IMR-90 (cell line): Measurements from ENCODE around the gene ATP1B2. TPM values are rescaled to one million over a fixed set of nuclear protein-coding genes. Genes with fewer than 3 reads are reported as not detected.

Experiments used
- ATAC-seq: fragments of 200-7000 bp; cut with Tn5 transposase; 2 replicates; pipeline ENCODE4 v1.9.1; 2020; ENCODE audit warnings: low read depth, mild to moderate bottlenecking, moderate library complexity
- BruUV-seq: library from RNA; stranded (reverse); fragments of 400-500 nt; replicated peaks from 2 replicates; lab custom pipeline; 2021; lab: Mats Ljungman, UMichigan
- CTCF ChIA-PET: fragments of 300-600 bp; formaldehyde crosslinking; extraction: SDS; loops from one replicate; lab custom pipeline; 2021; ENCODE audit warnings: antibody characterized with exemption; lab: Yijun Ruan, JAX
- POLR2A ChIA-PET: fragments of 300-600 bp; sonication (Branson Sonifier 250); formaldehyde crosslinking; loops from one replicate; lab custom pipeline; 2022; ENCODE audit warnings: antibody characterized with exemption; ENCODE audit not compliant: unreplicated experiment; lab: Charles Lee
- DNase-seq: peaks from one replicate; pipeline ENCODE4 v3.0.0; 2013
- H2AFZ ChIP-seq: replicated peaks from 2 replicates; pipeline ENCODE3; 2013; ENCODE audit warnings: low read length, mild to moderate bottlenecking; ENCODE audit not compliant: poor library complexity
- H2AK5ac ChIP-seq: 2 replicates; pipeline ENCODE4 v1.6.1; 2013; ENCODE audit warnings: low read depth, low read length, inconsistent platforms
- H2AK9ac ChIP-seq: replicated peaks from 2 replicates; pipeline ENCODE3; 2013; ENCODE audit warnings: mild to moderate bottlenecking, low read depth, low read length, moderate library complexity; ENCODE audit not compliant: poor library complexity
- H2BK120ac ChIP-seq: 2 replicates; pipeline ENCODE4 v1.6.1; 2013; ENCODE audit warnings: low read depth, low read length, inconsistent platforms
- H2BK15ac ChIP-seq: 3 replicates; pipeline ENCODE4 v1.6.1; 2013; ENCODE audit warnings: low read depth, low read length, inconsistent platforms
- H2BK20ac ChIP-seq: 2 replicates; pipeline ENCODE4 v1.6.1; 2013; ENCODE audit warnings: low read depth, mild to moderate bottlenecking, inconsistent platforms, low read length, moderate library complexity
- H2BK5ac ChIP-seq: 2 replicates; pipeline ENCODE4 v1.6.1; 2013; ENCODE audit warnings: mild to moderate bottlenecking, low read depth, low read length, inconsistent platforms; ENCODE audit not compliant: poor library complexity, severe bottlenecking
- H3K14ac ChIP-seq: replicated peaks from 2 replicates; pipeline ENCODE4 v1.6.1; 2013; ENCODE audit warnings: low read depth, low read length, inconsistent platforms
- H3K18ac ChIP-seq: 2 replicates; pipeline ENCODE4 v1.6.1; 2013; ENCODE audit warnings: low read depth, low read length, control low read depth
- H3K23ac ChIP-seq: 2 replicates; pipeline ENCODE4 v1.6.1; 2013; ENCODE audit warnings: low read depth, low read length, inconsistent platforms
- H3K27ac ChIP-seq: 2 replicates; pipeline ENCODE4 v1.5.1; 2013; ENCODE audit warnings: mild to moderate bottlenecking, control low read depth, low read length; ENCODE audit not compliant: insufficient read depth
- H3K27me3 ChIP-seq: 2 replicates; pipeline ENCODE4 v1.6.1; 2013; ENCODE audit warnings: low read length; ENCODE audit not compliant: control insufficient read depth, insufficient read depth
- H3K36me3 ChIP-seq: 2 replicates; pipeline ENCODE4 v1.6.1; 2013; ENCODE audit warnings: low read length, mixed read lengths; ENCODE audit not compliant: control insufficient read depth, insufficient read depth
- H3K4ac ChIP-seq: 2 replicates; pipeline ENCODE4 v1.6.1; 2013; ENCODE audit warnings: low read depth, low read length, inconsistent platforms
- H3K4me1 ChIP-seq: 2 replicates; pipeline ENCODE4 v1.6.1; 2013; ENCODE audit warnings: low read length, mixed read lengths; ENCODE audit not compliant: control insufficient read depth, insufficient read depth
- H3K4me2 ChIP-seq: 2 replicates; pipeline ENCODE4 v1.6.1; 2013; ENCODE audit warnings: low read depth, mild to moderate bottlenecking, control low read depth, low read length, moderate library complexity
- H3K4me3 ChIP-seq: 2 replicates; pipeline ENCODE4 v1.5.1; 2013; ENCODE audit warnings: low read depth, mild to moderate bottlenecking, control low read depth, low read length, moderate library complexity; ENCODE audit not compliant: insufficient read depth
- H3K56ac ChIP-seq: 2 replicates; pipeline ENCODE4 v1.6.1; 2013; ENCODE audit warnings: low read length, inconsistent platforms; ENCODE audit not compliant: insufficient read depth; ENCODE audit errors: extremely low read depth
- H3K79me1 ChIP-seq, 2 experiments: 2 replicates each; pipeline ENCODE4 v1.6.1; 2013; ENCODE audit warnings: low read length in 2 of 2, inconsistent platforms in 1 of 2, low read depth in 1 of 2
- H3K9ac ChIP-seq: 2 replicates; pipeline ENCODE4 v1.6.1; 2013; ENCODE audit warnings: low read depth, low read length, control low read depth
- H3K9me1 ChIP-seq: 2 replicates; pipeline ENCODE4 v1.6.1; 2013; ENCODE audit warnings: low read length, inconsistent platforms; ENCODE audit not compliant: insufficient read depth
- H3K9me3 ChIP-seq: 2 replicates; pipeline ENCODE4 v1.6.1; 2013; ENCODE audit warnings: low read length; ENCODE audit not compliant: control insufficient read depth, insufficient read depth
- H4K20me1 ChIP-seq: 2 replicates; pipeline ENCODE4 v1.6.1; 2013; ENCODE audit warnings: low read length, inconsistent platforms; ENCODE audit not compliant: insufficient read depth
- H4K5ac ChIP-seq: 2 replicates; pipeline ENCODE4 v1.6.1; 2013; ENCODE audit warnings: mild to moderate bottlenecking, low read depth, low read length, control low read depth
- H4K8ac ChIP-seq, 2 experiments: 2 replicates each; pipeline ENCODE4 v1.6.1; 2013; ENCODE audit warnings: low read depth in 2 of 2, low read length in 2 of 2, control low read depth in 1 of 2, inconsistent platforms in 1 of 2
- H4K91ac ChIP-seq: 2 replicates; pipeline ENCODE4 v1.6.1; 2013; ENCODE audit warnings: low read depth, low read length, inconsistent platforms; ENCODE audit not compliant: insufficient read depth
- BHLHE40 ChIP-seq: fragments of 150-350 bp; IDR thresholded peaks from 2 replicates; pipeline ENCODE4 v1.6.1; 2016; ENCODE audit warnings: mild to moderate bottlenecking, low read depth, low read length
- CEBPB ChIP-seq: IDR thresholded peaks from 2 replicates; pipeline ENCODE4 v1.6.1; 2012; ENCODE audit warnings: low read depth, low read length, improper control_type of control experiment
- CHD1 ChIP-seq: IDR thresholded peaks from 2 replicates; pipeline ENCODE4 v1.6.1; 2012; ENCODE audit warnings: low read depth, low read length, improper control_type of control experiment
- FOS ChIP-seq: fragments of 150-350 bp; IDR thresholded peaks from 2 replicates; pipeline ENCODE4 v1.6.1; 2016; ENCODE audit warnings: low read depth, low read length
- MAFK ChIP-seq: IDR thresholded peaks from 2 replicates; pipeline ENCODE4 v1.6.1; 2012; ENCODE audit warnings: low read depth, low read length, improper control_type of control experiment
- MAZ ChIP-seq: IDR thresholded peaks from 2 replicates; pipeline ENCODE4 v1.6.1; 2012; ENCODE audit warnings: low read depth, mild to moderate bottlenecking, low read length, improper control_type of control experiment, moderate library complexity, borderline replicate concordance
- MXI1 ChIP-seq: IDR thresholded peaks from 2 replicates; pipeline ENCODE4 v1.6.1; 2012; ENCODE audit warnings: low read depth, mild to moderate bottlenecking, low read length, moderate library complexity, borderline replicate concordance
- NFE2L2 ChIP-seq: fragments of 150-350 bp; IDR thresholded peaks from 2 replicates; pipeline ENCODE4 v1.6.1; 2016; ENCODE audit warnings: low read depth, mild to moderate bottlenecking, low read length
- POLR2A ChIP-seq: IDR thresholded peaks from 2 replicates; pipeline ENCODE4 v1.6.1; 2012; ENCODE audit warnings: mild to moderate bottlenecking, low read depth, low read length
- RCOR1 ChIP-seq: IDR thresholded peaks from 2 replicates; pipeline ENCODE4 v1.6.1; 2012; ENCODE audit warnings: mild to moderate bottlenecking, low read length, improper control_type of control experiment; ENCODE audit not compliant: insufficient replicate concordance
- RFX5 ChIP-seq: IDR thresholded peaks from 2 replicates; pipeline ENCODE4 v1.8.0; 2012; ENCODE audit warnings: low read depth, mild to moderate bottlenecking, low read length, moderate library complexity
- WGBS, 2 experiments: methylation state at CpG; one replicate each; pipeline versions ENCODE4 v1.1.5 to v1.1.7; 2013; ENCODE audit warnings: missing lambda C conversion rate in 2 of 2; ENCODE audit not compliant: insufficient read length in 1 of 2; ENCODE audit errors: extremely low coverage in 2 of 2; 5-methylcytosine and 5-hydroxymethylcytosine counted together
- dilution Hi-C: fragments of 300-500 bp; cut with HindIII; formaldehyde crosslinking; loops from one replicate; pipeline ENCODE4 v1.14.3; 2018; ENCODE audit warnings: low sequenced_read_pairs; ENCODE audit not compliant: unreplicated experiment
- in situ Hi-C: fragments of 300-500 bp; cut with MboI; formaldehyde crosslinking; loops from 3 replicates; pipeline ENCODE4 v1.14.3; 2019; ENCODE audit warnings: low sequenced_read_pairs, inconsistent platforms, mixed read lengths
- intact Hi-C: fragments of 100-400 bp; cut with micrococcal nuclease; formaldehyde crosslinking; loops from 2 replicates; pipeline ENCODE4 v1.10.0; 2022
- polyA plus RNA-seq, 3 experiments: library from polyadenylated mRNA; depleted of rRNA; stranded (reverse); fragments of >200 nt; gene quantifications; 2 replicates each; pipeline ENCODE4 v1.2.3, GENCODE V29; 2012; ENCODE audit warnings: low replicate concordance in 1 of 3
- total RNA-seq: library from RNA; depleted of rRNA; stranded (reverse); fragments of >200 nt; gene quantifications from 2 replicates; pipeline ENCODE4 v1.2.3, GENCODE V29; 2012
- TF ChIP-seq, protein P1 (sequence below): fragments of 150-350 bp; IDR thresholded peaks from 2 replicates; pipeline ENCODE4 v1.6.1; 2017; ENCODE audit warnings: mild to moderate bottlenecking, antibody characterized with exemption, low read length, low read depth
- TF ChIP-seq, protein P2 (sequence below): fragments of 150-350 bp; IDR thresholded peaks from 2 replicates; pipeline ENCODE4 v1.6.1; 2016; ENCODE audit warnings: low read depth, mild to moderate bottlenecking, low read length, moderate library complexity, borderline replicate concordance
- TF ChIP-seq, protein P3 (sequence below): conservative IDR thresholded peaks from 2 replicates; pipeline ENCODE4 v1.5.1; 2012; ENCODE audit warnings: mild to moderate bottlenecking, low read depth, low read length, improper control_type of control experiment

Gene ATP1B2
- total and polyA plus RNA-seq, 2 of the 4 experiments (the other 2 are of a cell fraction) = 0.02 TPM; not detected in 1

DNA sequence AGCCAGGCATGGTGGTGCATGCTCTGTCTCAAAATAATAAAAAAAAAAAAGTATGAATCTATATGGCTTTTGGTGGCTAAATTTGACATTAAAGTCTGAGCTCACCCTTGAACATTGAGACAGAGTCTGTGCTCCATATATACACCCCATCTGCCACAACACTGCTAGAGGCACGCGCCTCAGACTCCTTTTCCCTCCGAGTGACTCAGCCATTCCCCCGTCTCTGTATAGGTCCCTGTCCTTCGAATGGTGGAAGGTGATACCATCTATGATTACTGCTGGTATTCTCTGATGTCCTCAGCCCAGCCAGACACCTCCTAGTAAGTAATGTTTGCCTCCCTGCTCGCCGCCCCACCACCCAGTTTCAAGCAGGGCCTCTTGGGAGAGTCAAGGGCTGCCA, 49.8 kb downstream of the ATP1B2 start:
- H3K23ac ChIP-seq = no peak overlapping the region
- H2AK9ac ChIP-seq = no peak overlapping the region
- no peak overlapping the region for H3K4me2 ChIP-seq
- peaks cover 10% of the 10 kb centered on the region for H3K36me3 ChIP-seq
- H4K20me1 ChIP-seq = no peaks in the 10 kb centered on the region
- no peak overlapping the region for H2AFZ ChIP-seq
- H2BK15ac ChIP-seq = no peak overlapping the region
- ChIA-PET CTCF (interaction anchor here (0.6 to 1.2 kb wide), 2 partner anchors 31 to 601 kb away, joined by 3 to 5 read pairs; no protein-coding TSS in a partner anchor), POLR2A (no interaction called here)
- no peak overlapping the region for H3K4ac ChIP-seq
- no peak overlapping the region for H2BK5ac ChIP-seq
- in situ Hi-C loops = no loop called here
- H3K4me3 ChIP-seq = no peak overlapping the region
- BruUV-seq = no TSS peak
- H4K91ac ChIP-seq = no peak overlapping the region
- no peak overlapping the region for H2BK20ac ChIP-seq
- no peak for DNase-seq
- H3K27me3 ChIP-seq = peaks cover 18% of the 10 kb centered on the region
- no CpG with 5 or more reads among the region's 7 CpGs for WGBS, 2 experiments
- H3K18ac ChIP-seq = no peak overlapping the region
- no peaks in the 10 kb centered on the region for H3K79me1 ChIP-seq
- no peak overlapping the region for H3K14ac ChIP-seq
- H4K8ac ChIP-seq = no peak overlapping the region
- no peak overlapping the region for H3K9ac ChIP-seq
- intact Hi-C loops = no loop called here
- TF ChIP-seq FOS = no peak
- no peak for TF ChIP-seq RFX5
- TF ChIP-seq MXI1 = no peak
- TF ChIP-seq, protein P1, sequence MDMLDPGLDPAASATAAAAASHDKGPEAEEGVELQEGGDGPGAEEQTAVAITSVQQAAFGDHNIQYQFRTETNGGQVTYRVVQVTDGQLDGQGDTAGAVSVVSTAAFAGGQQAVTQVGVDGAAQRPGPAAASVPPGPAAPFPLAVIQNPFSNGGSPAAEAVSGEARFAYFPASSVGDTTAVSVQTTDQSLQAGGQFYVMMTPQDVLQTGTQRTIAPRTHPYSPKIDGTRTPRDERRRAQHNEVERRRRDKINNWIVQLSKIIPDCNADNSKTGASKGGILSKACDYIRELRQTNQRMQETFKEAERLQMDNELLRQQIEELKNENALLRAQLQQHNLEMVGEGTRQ = no peak
- no peak for TF ChIP-seq BHLHE40
- TF ChIP-seq MAFK = no peak
- TF ChIP-seq, protein P2, sequence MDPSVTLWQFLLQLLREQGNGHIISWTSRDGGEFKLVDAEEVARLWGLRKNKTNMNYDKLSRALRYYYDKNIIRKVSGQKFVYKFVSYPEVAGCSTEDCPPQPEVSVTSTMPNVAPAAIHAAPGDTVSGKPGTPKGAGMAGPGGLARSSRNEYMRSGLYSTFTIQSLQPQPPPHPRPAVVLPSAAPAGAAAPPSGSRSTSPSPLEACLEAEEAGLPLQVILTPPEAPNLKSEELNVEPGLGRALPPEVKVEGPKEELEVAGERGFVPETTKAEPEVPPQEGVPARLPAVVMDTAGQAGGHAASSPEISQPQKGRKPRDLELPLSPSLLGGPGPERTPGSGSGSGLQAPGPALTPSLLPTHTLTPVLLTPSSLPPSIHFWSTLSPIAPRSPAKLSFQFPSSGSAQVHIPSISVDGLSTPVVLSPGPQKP = no peak
- TF ChIP-seq RCOR1 = no peak
- TF ChIP-seq, protein P3, sequence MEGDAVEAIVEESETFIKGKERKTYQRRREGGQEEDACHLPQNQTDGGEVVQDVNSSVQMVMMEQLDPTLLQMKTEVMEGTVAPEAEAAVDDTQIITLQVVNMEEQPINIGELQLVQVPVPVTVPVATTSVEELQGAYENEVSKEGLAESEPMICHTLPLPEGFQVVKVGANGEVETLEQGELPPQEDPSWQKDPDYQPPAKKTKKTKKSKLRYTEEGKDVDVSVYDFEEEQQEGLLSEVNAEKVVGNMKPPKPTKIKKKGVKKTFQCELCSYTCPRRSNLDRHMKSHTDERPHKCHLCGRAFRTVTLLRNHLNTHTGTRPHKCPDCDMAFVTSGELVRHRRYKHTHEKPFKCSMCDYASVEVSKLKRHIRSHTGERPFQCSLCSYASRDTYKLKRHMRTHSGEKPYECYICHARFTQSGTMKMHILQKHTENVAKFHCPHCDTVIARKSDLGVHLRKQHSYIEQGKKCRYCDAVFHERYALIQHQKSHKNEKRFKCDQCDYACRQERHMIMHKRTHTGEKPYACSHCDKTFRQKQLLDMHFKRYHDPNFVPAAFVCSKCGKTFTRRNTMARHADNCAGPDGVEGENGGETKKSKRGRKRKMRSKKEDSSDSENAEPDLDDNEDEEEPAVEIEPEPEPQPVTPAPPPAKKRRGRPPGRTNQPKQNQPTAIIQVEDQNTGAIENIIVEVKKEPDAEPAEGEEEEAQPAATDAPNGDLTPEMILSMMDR = no peak
- TF ChIP-seq MAZ = no peak
- no peak for TF ChIP-seq NFE2L2
- TF ChIP-seq CHD1 = no peak
- TF ChIP-seq POLR2A = no peak
- no peak for TF ChIP-seq CEBPB
- no peaks in the 10 kb centered on the region for H3K9me3 ChIP-seq
- no peak overlapping the region for H3K27ac ChIP-seq
- H3K56ac ChIP-seq = no peak overlapping the region
- H3K9me1 ChIP-seq = no peaks in the 10 kb centered on the region
- dilution Hi-C loops = no loop called here
- no peak overlapping the region for H4K5ac ChIP-seq
- ATAC-seq = no peak
- peaks cover 3% of the 10 kb centered on the region; the same call in 1 of the 2 replicates for H3K4me1 ChIP-seq
- H2BK120ac ChIP-seq = no peak overlapping the region
- H2AK5ac ChIP-seq = no peak overlapping the region
